ENCODE data around the gene ZFYVE28. TPM values are rescaled to one million over a fixed set of nuclear protein-coding genes. Genes with fewer than 3 reads are reported as not detected.
A peak's percentile ranks its signal among the peaks of the same experiment; 100 is the strongest.

ZFYVE28 gene
- total RNA-seq, 3 donors from 2014 or later (not counting 1 experiment from before 2014, with no cell fraction given): 85.4 to 107 (median 104) TPM

- H3K4me1 ChIP-seq (ENCODE audit: control insufficient read depth, insufficient read depth, low read length): peaks cover 49% of the 10 kb centered on the region
- H3K4me1 Mint-ChIP-seq: peaks cover 48 to 60% of the 10 kb centered on the region in 2 donors
- WGBS (ENCODE audit: insufficient coverage): 90% methylated on average over 7 of the region's 7 CpGs
These were observed 11.5 kb downstream of the ZFYVE28 start for GRCh38 chr4:2406920-2407319.

GRCh38 chr4:2406406-2406805 is 12.0 kb downstream of the ZFYVE28 start:
- H3K4me1 Mint-ChIP-seq: peaks cover 48 to 60% of the 10 kb centered on the region in 2 donors
- ATAC-seq: no peak
- Histone ChIP-seq H3K4me1 (ENCODE audit: control insufficient read depth, insufficient read depth, low read length) (peaks cover 49% of the 10 kb centered on the region), H3K9me3 (ENCODE audit: control insufficient read depth, insufficient read depth, low read length) (no peaks in the 10 kb centered on the region), H3K27me3 (ENCODE audit: control insufficient read depth, insufficient read depth, low read length) (no peaks in the 10 kb centered on the region), H3K27ac (ENCODE audit: low read length) (no peak overlapping the region), H3K4me3 (ENCODE audit: low read length) (no peak overlapping the region), H3K36me3 (ENCODE audit: control insufficient read depth, insufficient read depth, low read length) (no peaks in the 10 kb centered on the region)
- intact Hi-C loops (cut with micrococcal nuclease): no loop called here
- DNase-seq: no peak
- peak overlapping the region in 1 of 2 donors; percentile 7 for H3K27ac Mint-ChIP-seq
- H3K4me3 Mint-ChIP-seq: no peak overlapping the region
- H3K27me3 Mint-ChIP-seq (ENCODE audit: low read depth in 2 of 2): no peaks in the 10 kb centered on the region
- no peak for TF ChIP-seq CTCF (IDR thresholded peaks at IDR 0.05)
- 90% methylated on average over 10 of the region's 10 CpGs for WGBS (ENCODE audit: insufficient coverage)
- no peaks in the 10 kb centered on the region for H3K9me3 Mint-ChIP-seq
- no peaks in the 10 kb centered on the region for H3K36me3 Mint-ChIP-seq

More at GRCh38 chr4:2406920-2407319, 11.5 kb downstream of the ZFYVE28 start:
- Mint-ChIP-seq H3K27me3 (ENCODE audit: low read depth in 2 of 2) (no peaks in the 10 kb centered on the region), H3K27ac (peak overlapping the region in 1 of 2 donors; percentile 7), H3K4me3 (no peak overlapping the region), H3K36me3 (no peaks in the 10 kb centered on the region), H3K9me3 (no peaks in the 10 kb centered on the region)
- Histone ChIP-seq H3K4me3 (ENCODE audit: low read length) (no peak overlapping the region), H3K27me3 (ENCODE audit: control insufficient read depth, insufficient read depth, low read length) (no peaks in the 10 kb centered on the region), H3K27ac (ENCODE audit: low read length) (no peak overlapping the region), H3K9me3 (ENCODE audit: control insufficient read depth, insufficient read depth, low read length) (no peaks in the 10 kb centered on the region), H3K36me3 (ENCODE audit: control insufficient read depth, insufficient read depth, low read length) (no peaks in the 10 kb centered on the region)
- intact Hi-C loops (cut with micrococcal nuclease): no loop called here
- ATAC-seq (no peak), DNase-seq (no peak)
- TF ChIP-seq CTCF (IDR thresholded peaks at IDR 0.05): no peak

- Mint-ChIP-seq H3K4me1 (peaks cover 52 to 67% of the 10 kb centered on the region in 2 donors), H3K4me3 (peak overlapping the region; percentile 75), H3K27ac (peak overlapping the region; percentile 49 to 54), H3K9me3 (no peaks in the 10 kb centered on the region), H3K36me3 (no peaks in the 10 kb centered on the region), H3K27me3 (ENCODE audit: low read depth in 2 of 2) (no peaks in the 10 kb centered on the region)
- Histone ChIP-seq H3K4me3 (ENCODE audit: low read length) (no peak overlapping the region), H3K27ac (ENCODE audit: low read length) (no peak overlapping the region), H3K4me1 (ENCODE audit: control insufficient read depth, insufficient read depth, low read length) (peaks cover 34% of the 10 kb centered on the region), H3K9me3 (ENCODE audit: control insufficient read depth, insufficient read depth, low read length) (no peaks in the 10 kb centered on the region), H3K27me3 (ENCODE audit: control insufficient read depth, insufficient read depth, low read length) (no peaks in the 10 kb centered on the region), H3K36me3 (ENCODE audit: control insufficient read depth, insufficient read depth, low read length) (no peaks in the 10 kb centered on the region)
- DNase-seq: no peak
- WGBS (ENCODE audit: insufficient coverage): 81% methylated on average over 7 of the region's 7 CpGs
- no peak for ATAC-seq
- TF ChIP-seq CTCF (IDR thresholded peaks at IDR 0.05): no peak
- intact Hi-C loops (cut with micrococcal nuclease): no loop called here
These were observed 15.5 kb downstream of the ZFYVE28 start for GRCh38 chr4:2402941-2403340.

Measured in natural killer cell (primary cell).